ENCODE results near the gene MT2A.

The MT2A gene

DNA sequence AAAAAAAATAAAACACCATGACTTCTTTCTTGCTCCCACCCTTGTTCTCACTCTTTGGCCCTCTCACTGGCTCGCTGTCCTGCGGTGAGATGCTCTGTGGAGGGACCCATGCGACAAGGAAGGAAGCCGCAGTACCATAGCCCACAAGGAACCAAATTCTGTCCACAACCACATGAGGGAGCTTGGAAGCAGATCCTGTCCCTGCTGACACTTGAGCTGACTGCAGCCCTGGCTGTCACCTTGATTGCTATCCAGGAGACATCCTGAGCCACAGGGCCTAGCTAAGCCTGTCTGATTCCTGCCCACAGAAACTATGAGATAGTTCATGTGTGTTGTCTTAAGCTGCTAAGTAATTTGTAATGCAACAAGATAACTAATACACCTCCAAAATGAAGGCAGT, 4.8 kb upstream of the MT2A start:
- H3K27me3 ChIP-seq (replicated peaks): no peaks in the 10 kb centered on the region
- no peak overlapping the region for H3K27ac ChIP-seq
- TF ChIP-seq, protein P1, sequence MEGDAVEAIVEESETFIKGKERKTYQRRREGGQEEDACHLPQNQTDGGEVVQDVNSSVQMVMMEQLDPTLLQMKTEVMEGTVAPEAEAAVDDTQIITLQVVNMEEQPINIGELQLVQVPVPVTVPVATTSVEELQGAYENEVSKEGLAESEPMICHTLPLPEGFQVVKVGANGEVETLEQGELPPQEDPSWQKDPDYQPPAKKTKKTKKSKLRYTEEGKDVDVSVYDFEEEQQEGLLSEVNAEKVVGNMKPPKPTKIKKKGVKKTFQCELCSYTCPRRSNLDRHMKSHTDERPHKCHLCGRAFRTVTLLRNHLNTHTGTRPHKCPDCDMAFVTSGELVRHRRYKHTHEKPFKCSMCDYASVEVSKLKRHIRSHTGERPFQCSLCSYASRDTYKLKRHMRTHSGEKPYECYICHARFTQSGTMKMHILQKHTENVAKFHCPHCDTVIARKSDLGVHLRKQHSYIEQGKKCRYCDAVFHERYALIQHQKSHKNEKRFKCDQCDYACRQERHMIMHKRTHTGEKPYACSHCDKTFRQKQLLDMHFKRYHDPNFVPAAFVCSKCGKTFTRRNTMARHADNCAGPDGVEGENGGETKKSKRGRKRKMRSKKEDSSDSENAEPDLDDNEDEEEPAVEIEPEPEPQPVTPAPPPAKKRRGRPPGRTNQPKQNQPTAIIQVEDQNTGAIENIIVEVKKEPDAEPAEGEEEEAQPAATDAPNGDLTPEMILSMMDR (IDR thresholded peaks at IDR 0.05; ENCODE audit: low read depth, low read length, missing control alignments): peak; percentile 68
- DNase-seq: peak; percentile 34
- in situ Hi-C loops (cut with HindIII; ENCODE audit: low pct_ligation_motif_present, low sequenced_read_pairs): no loop called here
- H3K36me3 ChIP-seq (replicated peaks): no peaks in the 10 kb centered on the region
- no peak overlapping the region for H3K4me3 ChIP-seq (ENCODE audit: low read depth, low read length)

DNA sequence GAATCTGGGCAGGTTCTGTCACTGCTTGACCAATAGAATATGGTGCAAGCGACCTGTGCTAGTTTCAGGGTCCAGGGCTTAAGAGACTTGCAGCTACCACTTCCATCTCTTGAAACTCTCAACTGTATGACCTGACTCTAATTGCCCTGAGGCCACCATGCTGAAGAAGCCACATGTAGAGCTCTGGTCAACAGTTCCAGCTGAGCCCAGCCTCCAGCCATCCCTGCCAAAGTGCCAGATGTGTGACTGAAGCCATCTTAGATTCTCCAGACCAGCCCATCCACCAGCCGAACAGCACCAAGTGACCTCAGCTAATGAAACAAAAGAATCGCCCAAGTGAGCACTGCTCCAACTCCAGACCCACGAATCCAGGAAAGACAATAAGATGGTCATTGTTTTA, 3.4 kb upstream of the MT2A start:
- in situ Hi-C loops (cut with HindIII; ENCODE audit: low pct_ligation_motif_present, low sequenced_read_pairs): no loop called here
- H3K4me3 ChIP-seq (ENCODE audit: low read depth, low read length): no peak overlapping the region
- DNase-seq: no peak
- H3K36me3 ChIP-seq (replicated peaks): no peaks in the 10 kb centered on the region
- H3K27me3 ChIP-seq (replicated peaks): no peaks in the 10 kb centered on the region
- TF ChIP-seq, protein P1 (IDR thresholded peaks at IDR 0.05; ENCODE audit: low read depth, low read length, missing control alignments): no peak
- H3K27ac ChIP-seq: no peak overlapping the region

DNA sequence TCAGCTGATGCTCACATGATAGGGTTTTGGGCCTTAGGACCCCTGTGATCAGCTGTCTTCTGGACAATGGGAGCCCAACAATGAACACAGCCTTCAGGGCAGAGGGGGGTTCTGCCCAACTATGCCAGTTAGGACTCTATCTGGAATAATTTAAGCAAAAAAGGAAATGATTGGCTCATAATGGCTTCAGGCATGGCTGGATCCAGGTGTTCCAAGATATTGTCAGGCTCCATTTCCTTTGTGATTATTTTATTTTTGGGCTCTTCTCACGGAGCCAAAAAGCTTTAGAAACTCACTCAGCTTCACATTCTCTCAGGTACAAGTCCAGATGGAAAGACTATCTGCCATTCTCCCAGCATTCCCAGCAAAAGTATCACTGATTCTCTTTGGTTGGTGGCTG, 2.9 kb upstream of the MT2A start:
- no peak for DNase-seq
- in situ Hi-C loops (cut with HindIII; ENCODE audit: low pct_ligation_motif_present, low sequenced_read_pairs): no loop called here
- H3K27ac ChIP-seq: peak overlapping the region; percentile 97
- TF ChIP-seq, protein P1 (IDR thresholded peaks at IDR 0.05; ENCODE audit: low read depth, low read length, missing control alignments): no peak
- H3K36me3 ChIP-seq (replicated peaks): no peaks in the 10 kb centered on the region
- no peak overlapping the region for H3K4me3 ChIP-seq (ENCODE audit: low read depth, low read length)
- H3K27me3 ChIP-seq (replicated peaks): no peaks in the 10 kb centered on the region

DNA sequence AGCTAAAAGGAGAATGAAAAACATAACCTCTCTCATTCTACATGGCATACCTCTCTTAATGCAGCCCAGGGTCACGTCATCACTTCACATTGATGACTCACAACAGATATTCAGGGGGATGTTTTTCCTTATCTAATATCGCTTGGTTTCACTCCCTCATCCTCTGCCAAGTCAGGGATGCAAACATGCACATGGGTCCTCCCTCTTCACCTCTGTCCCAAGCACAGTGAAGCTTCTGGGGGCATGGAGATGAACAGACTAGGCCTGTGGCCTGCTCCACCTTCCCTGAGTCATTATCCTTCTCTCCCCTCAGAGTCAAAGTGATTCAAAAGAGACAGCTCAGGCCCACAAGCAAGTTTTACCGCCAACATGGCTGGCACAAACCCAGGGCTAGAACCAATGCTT, 2.3 kb upstream of the MT2A start:
- Histone ChIP-seq H3K4me3 (ENCODE audit: low read depth, low read length) (no peak overlapping the region), H3K36me3 (replicated peaks) (no peaks in the 10 kb centered on the region), H3K27ac (peak overlapping the region; percentile 97), H3K27me3 (replicated peaks) (no peaks in the 10 kb centered on the region)
- TF ChIP-seq, protein P1 (IDR thresholded peaks at IDR 0.05; ENCODE audit: low read depth, low read length, missing control alignments): no peak
- DNase-seq: peak; percentile 62
- in situ Hi-C loops (cut with HindIII; ENCODE audit: low pct_ligation_motif_present, low sequenced_read_pairs): no loop called here

DNA sequence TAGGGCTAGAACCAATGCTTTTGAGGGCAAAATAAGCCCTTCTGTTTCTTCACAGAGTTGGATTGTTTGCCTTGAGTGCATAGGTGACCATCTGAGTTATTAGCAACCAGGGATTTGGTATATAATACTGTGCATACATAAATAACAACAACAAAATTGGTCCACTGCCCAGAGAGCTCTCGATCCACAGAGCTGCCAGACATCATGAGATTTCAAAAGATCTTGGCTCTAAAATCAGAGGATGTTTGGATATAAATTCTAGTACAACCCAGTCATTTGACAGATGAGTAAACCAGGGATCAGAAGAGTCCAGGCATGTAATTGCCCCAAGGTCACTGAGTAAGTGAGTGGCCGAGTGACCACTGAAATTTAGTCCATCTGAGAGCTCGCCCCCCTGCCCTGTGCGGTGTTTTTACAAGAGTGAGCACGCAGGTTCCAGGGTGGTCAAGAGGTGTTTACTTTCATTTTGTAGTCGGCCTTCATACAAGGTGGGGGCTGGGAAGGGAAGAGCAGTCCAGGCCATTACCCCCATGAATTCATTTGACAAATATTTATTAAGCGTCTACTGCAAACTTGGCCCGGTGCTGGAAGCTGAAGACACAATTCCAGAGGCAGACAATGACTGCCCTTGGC, 1.8 kb upstream of the MT2A start:
- DNase-seq: peak; percentile 81
- H3K36me3 ChIP-seq (replicated peaks): no peaks in the 10 kb centered on the region
- no peaks in the 10 kb centered on the region for H3K27me3 ChIP-seq (replicated peaks)
- TF ChIP-seq, protein P1 (IDR thresholded peaks at IDR 0.05; ENCODE audit: low read depth, low read length, missing control alignments): no peak
- in situ Hi-C loops (cut with HindIII; ENCODE audit: low pct_ligation_motif_present, low sequenced_read_pairs): no loop called here
- H3K27ac ChIP-seq: peak overlapping the region; percentile 97
- H3K4me3 ChIP-seq (ENCODE audit: low read depth, low read length): peak overlapping the region; percentile 18

DNA sequence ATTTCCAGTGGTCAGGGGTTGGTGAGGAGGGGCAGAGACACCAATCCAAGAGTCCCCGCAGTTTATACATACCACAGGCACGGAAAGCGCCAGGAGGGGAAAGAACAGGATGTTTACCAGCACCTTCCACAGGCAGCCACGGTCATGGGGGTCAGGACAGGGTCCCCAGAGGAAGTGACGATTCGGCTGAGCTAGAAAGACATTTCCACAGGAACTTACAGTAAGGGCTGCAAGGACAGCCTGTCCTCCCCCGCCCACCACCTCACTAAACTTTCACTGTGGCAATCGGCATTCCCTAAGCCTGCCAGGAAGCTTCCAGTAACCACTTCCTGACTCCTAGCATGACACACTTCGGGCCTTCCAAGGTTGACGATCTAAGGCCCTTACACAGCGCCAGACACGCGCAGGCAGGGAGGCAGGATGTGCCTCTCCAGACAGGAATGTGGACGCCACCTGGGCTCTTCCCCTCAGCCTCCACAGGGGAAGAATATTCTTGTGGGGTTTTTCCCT, 1.2 kb upstream of the MT2A start:
- H3K27ac ChIP-seq: peak overlapping the region; percentile 97
- DNase-seq: peak; percentile 97

More for the DNA sequence above, 1.2 kb upstream of the MT2A start:
- in situ Hi-C loops (cut with HindIII; ENCODE audit: low pct_ligation_motif_present, low sequenced_read_pairs): no loop called here
- Histone ChIP-seq H3K27me3 (replicated peaks) (no peaks in the 10 kb centered on the region), H3K36me3 (replicated peaks) (no peaks in the 10 kb centered on the region), H3K4me3 (ENCODE audit: low read depth, low read length) (peak overlapping the region; percentile 52)
- TF ChIP-seq, protein P1 (IDR thresholded peaks at IDR 0.05; ENCODE audit: low read depth, low read length, missing control alignments): no peak
